Coronary artery (tissue), 2 donors: ENCODE measurements around the gene CARD11.

Experiments
- DNase-seq: peaks from one replicate; pipeline ENCODE4 v3.0.0-alpha.2; 2017; ENCODE audit warnings: low spot score
- H3K27ac ChIP-seq, 2 donors: fragments of 200-600 bp; sonication (generic); one replicate each; pipeline ENCODE4 v1.5.1; 2016 to 2019
- H3K4me3 ChIP-seq: fragments of 200-600 bp; sonication (generic); 2 replicates; pipeline ENCODE4 v1.5.1; 2016; ENCODE audit warnings: mild to moderate bottlenecking, moderate library complexity
- CTCF ChIP-seq: fragments of 200-600 bp; sonication (generic); IDR thresholded peaks from one replicate; pipeline ENCODE4 v1.5.1; 2019; ENCODE audit warnings: antibody characterized with exemption

Gene CARD11

DNA sequence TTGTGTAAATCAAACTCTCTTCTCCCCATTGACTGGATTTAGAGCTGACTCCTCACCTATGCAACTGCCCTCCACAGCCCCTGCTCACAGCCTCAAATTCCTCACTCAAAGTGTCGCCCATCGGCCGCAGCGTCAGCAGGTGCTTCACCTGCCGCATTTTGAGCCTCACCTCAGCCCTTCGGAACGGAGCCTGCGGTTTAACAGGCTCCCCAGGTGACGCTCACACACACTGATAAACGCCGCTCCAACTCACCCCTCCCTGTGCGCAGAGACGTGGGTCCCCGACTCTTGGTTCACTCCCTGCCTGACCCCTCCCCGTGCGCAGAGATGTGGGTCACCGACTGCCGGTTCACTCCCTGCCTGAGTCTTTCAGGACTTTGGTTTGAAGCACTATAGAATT is 57.1 kb downstream of the CARD11 start:
- TF ChIP-seq CTCF: no peak
- no peak overlapping the region for H3K27ac ChIP-seq
- no peak overlapping the region for H3K4me3 ChIP-seq
- no peak for DNase-seq

DNA sequence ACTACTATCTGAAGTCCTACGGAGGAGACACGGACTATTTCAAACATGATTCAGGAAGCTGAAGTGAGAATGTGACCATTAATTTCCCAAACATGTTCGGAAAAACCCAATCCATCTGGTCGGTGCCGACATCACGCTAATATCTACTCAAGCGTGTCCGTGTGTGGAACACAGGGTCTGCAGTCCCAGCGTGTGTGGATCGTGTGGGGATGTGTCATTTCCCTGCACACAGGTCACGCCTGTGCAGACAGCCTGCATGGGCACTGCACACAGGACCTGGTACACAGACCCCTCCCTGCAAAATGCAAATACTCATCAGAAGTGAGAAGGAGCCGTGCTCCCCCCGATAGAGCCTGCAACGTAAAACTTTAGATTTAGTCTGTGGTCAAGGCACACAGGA is 57.8 kb downstream of the CARD11 start:
- Histone ChIP-seq H3K27ac (no peak overlapping the region), H3K4me3 (no peak overlapping the region)
- no peak for TF ChIP-seq CTCF
- no peak for DNase-seq

DNA sequence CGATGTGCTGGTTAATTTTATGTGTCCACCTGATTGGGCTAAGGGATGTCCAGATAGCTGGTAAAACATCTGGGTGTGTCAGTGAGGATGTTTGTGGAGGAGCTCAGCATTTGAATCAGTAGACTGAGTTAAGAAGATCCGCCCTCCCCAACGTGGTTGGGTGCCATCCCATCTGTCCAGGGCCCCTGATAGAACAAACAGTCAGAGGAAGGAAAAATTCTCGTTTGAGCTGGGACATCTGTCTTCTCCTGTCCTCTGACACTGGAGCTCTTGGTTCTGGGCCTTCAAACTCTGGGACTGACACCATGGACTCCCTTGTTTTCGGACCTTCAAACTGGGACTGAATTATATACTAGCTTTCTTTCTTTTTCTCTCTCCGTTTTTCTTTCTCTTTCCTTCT is 59.6 kb downstream of the CARD11 start:
- no peak for TF ChIP-seq CTCF
- no peak overlapping the region for H3K4me3 ChIP-seq
- DNase-seq: no peak
- H3K27ac ChIP-seq: no peak overlapping the region

DNA sequence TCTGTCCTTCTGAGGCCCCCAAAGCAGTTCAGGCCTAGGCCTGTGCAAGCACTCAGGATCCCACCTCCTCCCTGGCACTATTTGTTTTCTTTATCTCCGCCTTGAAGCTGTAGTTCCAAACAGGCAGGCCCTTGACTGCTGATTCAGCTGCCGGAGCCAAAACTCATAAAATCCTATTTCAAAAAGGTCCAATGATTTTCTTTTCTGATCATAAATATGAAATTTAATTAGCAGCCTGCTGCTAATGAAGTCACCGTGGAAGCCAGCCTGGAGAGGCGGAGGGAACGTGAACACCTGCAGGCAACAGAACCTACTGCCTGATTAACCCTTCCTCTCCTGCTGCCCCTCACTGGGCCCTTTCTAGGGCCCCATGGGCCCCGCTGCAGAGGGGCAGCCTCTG is 60.1 kb downstream of the CARD11 start:
- DNase-seq: no peak
- no peak for TF ChIP-seq CTCF
- no peak overlapping the region for H3K27ac ChIP-seq
- H3K4me3 ChIP-seq: no peak overlapping the region

GRCh38 chr7:2982831-2983230 is 60.8 kb downstream of the CARD11 start:
- TF ChIP-seq CTCF: no peak
- H3K4me3 ChIP-seq: no peak overlapping the region
- H3K27ac ChIP-seq: no peak overlapping the region
- no peak for DNase-seq

DNA sequence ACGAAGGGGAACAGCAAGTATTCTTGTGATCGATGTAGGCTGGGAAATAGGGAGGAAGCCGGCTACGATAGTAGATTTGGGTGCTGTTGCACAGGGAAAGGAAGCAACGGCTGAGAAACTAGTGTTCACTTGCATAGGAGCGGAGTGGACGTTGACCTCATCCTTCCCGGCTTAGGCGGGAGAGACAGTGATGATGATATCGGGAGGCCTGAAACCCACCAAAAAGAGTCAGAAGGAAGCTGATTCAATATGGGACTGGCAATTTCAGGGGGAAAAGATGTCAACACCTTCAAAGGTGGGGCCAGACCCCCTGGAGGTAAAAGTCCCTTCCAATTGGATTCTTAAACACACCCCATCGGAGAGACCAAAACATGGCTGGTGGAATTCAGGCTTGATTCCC is 61.3 kb downstream of the CARD11 start:
- no peak overlapping the region for H3K4me3 ChIP-seq
- no peak for DNase-seq
- TF ChIP-seq CTCF: no peak
- no peak overlapping the region for H3K27ac ChIP-seq

DNA sequence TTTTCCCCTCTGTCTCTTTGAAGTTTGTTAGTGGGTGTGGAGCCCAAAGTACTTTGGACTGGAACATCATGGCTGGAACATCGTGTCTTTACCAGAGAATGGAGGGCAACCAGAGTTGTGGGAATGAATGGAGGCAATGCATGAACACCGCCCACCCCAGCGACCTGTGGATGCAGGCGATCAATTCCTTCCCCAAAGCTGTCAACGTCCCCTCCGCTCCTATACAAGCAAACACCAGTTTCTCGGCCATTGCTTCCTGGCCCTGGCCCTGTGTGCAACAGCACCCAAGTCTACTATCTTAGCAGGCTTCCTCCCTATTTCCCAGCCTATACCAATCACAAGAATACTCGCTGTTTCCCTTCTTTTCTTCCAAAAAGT is 62.6 kb downstream of the CARD11 start:
- no peak overlapping the region for H3K4me3 ChIP-seq
- H3K27ac ChIP-seq: no peak overlapping the region
- DNase-seq: no peak
- TF ChIP-seq CTCF: no peak
